ENCODE data around the gene TTC23L.

GRCh38 chr5:34834794-34835089 is 4.2 kb upstream of the TTC23L start:
- TF ChIP-seq, protein P1, sequence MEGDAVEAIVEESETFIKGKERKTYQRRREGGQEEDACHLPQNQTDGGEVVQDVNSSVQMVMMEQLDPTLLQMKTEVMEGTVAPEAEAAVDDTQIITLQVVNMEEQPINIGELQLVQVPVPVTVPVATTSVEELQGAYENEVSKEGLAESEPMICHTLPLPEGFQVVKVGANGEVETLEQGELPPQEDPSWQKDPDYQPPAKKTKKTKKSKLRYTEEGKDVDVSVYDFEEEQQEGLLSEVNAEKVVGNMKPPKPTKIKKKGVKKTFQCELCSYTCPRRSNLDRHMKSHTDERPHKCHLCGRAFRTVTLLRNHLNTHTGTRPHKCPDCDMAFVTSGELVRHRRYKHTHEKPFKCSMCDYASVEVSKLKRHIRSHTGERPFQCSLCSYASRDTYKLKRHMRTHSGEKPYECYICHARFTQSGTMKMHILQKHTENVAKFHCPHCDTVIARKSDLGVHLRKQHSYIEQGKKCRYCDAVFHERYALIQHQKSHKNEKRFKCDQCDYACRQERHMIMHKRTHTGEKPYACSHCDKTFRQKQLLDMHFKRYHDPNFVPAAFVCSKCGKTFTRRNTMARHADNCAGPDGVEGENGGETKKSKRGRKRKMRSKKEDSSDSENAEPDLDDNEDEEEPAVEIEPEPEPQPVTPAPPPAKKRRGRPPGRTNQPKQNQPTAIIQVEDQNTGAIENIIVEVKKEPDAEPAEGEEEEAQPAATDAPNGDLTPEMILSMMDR (conservative IDR thresholded peaks at IDR 0.05) = no peak
- no peak for TF ChIP-seq ZFX (IDR thresholded peaks at IDR 0.05)
